ENCODE results near the gene MYO15B.
"Not testable (repeated sequence)": the region's sequence is repeated elsewhere in the genome, so short reads cannot be mapped to it uniquely, and the experiment has no call there.

MYO15B gene

DNA sequence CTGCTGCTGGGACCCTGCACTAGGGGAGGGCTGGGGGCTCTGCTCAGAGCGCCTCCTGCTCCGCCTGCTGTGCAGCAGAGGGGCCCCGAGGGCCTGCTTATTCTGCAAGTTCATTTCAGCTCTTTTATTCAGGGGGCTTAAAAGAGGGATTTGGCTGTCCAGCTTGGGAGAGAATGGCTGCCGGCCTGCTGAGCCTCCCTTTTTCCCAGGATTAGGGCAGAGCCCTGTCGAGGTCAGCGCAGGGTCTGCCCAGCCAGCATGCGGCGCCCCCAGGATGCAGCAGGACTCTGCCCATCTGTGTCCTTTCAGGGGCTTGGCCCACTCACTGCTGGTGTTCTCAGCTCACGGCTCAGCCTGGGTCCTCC is 46.8 kb downstream of the MYO15B start:
- TF ChIP-seq CTCF (IDR thresholded peaks at IDR 0.05; ENCODE audit: insufficient read depth, low read depth, low read length, missing control alignments): no peak
- H3K4me3 ChIP-seq (ENCODE audit: low read depth, low read length): no peak overlapping the region
- no peak for DNase-seq (ENCODE audit: low read depth)

- H3K4me3 ChIP-seq (ENCODE audit: low read depth, low read length): no peak overlapping the region
- no peak for DNase-seq (ENCODE audit: low read depth)
- no peak for TF ChIP-seq CTCF (IDR thresholded peaks at IDR 0.05; ENCODE audit: insufficient read depth, low read depth, low read length, missing control alignments)
Observed at GRCh38 chr17:75634754-75635609, 47.4 kb downstream of the MYO15B start.

- no peak for DNase-seq (ENCODE audit: low read depth)
- no peak overlapping the region for H3K4me3 ChIP-seq (ENCODE audit: low read depth, low read length)
- TF ChIP-seq CTCF (IDR thresholded peaks at IDR 0.05; ENCODE audit: insufficient read depth, low read depth, low read length, missing control alignments): no peak
Observed at GRCh38 chr17:75635610-75636202, 48.1 kb downstream of the MYO15B start.

GRCh38 chr17:75636381-75637142 is 49.0 kb downstream of the MYO15B start:
- no peak overlapping the region for H3K4me3 ChIP-seq (ENCODE audit: low read depth, low read length)
- no peak for DNase-seq (ENCODE audit: low read depth)
- TF ChIP-seq CTCF (IDR thresholded peaks at IDR 0.05; ENCODE audit: insufficient read depth, low read depth, low read length, missing control alignments): no peak

DNA sequence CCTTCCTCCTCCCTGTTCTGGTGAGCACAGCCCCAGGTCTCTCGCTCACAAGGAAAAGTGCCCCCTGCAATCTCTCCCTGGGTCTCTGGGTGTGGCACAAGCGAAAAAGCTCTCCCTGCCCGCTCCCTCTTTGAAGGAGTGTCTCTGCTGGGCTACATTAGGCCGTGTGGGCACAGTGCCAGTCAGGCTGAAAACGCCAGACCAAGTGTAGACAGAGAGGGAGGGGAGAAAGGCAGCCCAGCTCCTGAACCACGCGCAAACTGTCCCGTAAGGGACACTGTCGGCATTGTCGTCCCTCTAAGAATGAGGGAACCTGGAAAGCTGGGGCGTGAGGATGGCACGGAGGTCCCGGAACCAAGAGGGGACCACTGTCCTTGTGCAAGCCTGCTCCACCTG is 49.5 kb downstream of the MYO15B start:
- no peak overlapping the region for H3K4me3 ChIP-seq (ENCODE audit: low read depth, low read length)
- TF ChIP-seq CTCF (IDR thresholded peaks at IDR 0.05; ENCODE audit: insufficient read depth, low read depth, low read length, missing control alignments): no peak
- DNase-seq (ENCODE audit: low read depth): no peak

- TF ChIP-seq CTCF (IDR thresholded peaks at IDR 0.05; ENCODE audit: insufficient read depth, low read depth, low read length, missing control alignments): no peak
- DNase-seq (ENCODE audit: low read depth): no peak
- H3K4me3 ChIP-seq (ENCODE audit: low read depth, low read length): no peak overlapping the region
Observed at GRCh38 chr17:75637551-75637950, 50.0 kb downstream of the MYO15B start.

- not testable (repeated sequence) for DNase-seq (ENCODE audit: low read depth); H3K4me3 ChIP-seq (ENCODE audit: low read depth, low read length)
Observed at GRCh38 chr17:75638039-75638438, 50.4 kb downstream of the MYO15B start.
